H7 (cell line): ENCODE measurements around the gene CHST8. TPM values are rescaled to one million over a fixed set of nuclear protein-coding genes. Genes with fewer than 3 reads are reported as not detected.
"Not testable (repeated sequence)": the region's sequence is repeated elsewhere in the genome, so short reads cannot be mapped to it uniquely, and the experiment has no call there.

Experiments used
- DNase-seq: peaks from one replicate; pipeline ENCODE4 v3.0.0; 2012
- H3K27me3 ChIP-seq: 2 replicates; pipeline ENCODE4 v1.6.0; 2011; ENCODE audit warnings: mild to moderate bottlenecking, low read length; ENCODE audit not compliant: control insufficient read depth, insufficient read depth
- H3K36me3 ChIP-seq: replicated peaks from 2 replicates; pipeline ENCODE4 v1.5.1; 2011; ENCODE audit warnings: low read length; ENCODE audit not compliant: control insufficient read depth, insufficient read depth
- H3K4me3 ChIP-seq: 2 replicates; pipeline ENCODE4 v1.5.1; 2011; ENCODE audit warnings: low read depth, mild to moderate bottlenecking, control low read depth, low read length, moderate library complexity; ENCODE audit not compliant: insufficient read depth
- total RNA-seq: library from RNA; depleted of rRNA; stranded (reverse); fragments of >200 nt; shearing (Covaris generic); gene quantifications from 2 replicates; pipeline ENCODE4 v1.2.3, GENCODE V29; 2014

Gene CHST8
- total RNA-seq, 1 experiment from 2014 or later: 27.0 TPM

DNA sequence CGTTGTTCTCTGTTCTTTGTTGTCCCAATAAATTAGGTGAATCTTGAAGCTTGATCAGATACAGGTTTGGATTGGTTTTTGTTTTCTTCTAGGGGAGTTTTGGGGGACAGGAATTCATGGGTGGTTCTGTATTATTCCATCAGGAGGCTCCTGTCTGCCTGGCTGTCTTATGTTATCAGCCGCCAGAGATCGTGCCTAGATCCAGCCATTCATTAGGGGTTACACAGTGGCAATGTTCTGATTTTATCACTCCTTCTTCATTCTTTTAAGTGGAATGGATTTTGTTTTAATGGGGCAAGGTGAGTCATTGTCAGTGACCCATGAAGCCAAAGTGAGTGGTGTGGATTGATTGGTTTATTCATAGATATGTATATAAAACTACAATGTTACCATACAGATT, 71.9 kb downstream of the CHST8 start:
- H3K27me3 ChIP-seq: no peaks in the 10 kb centered on the region
- no peak for DNase-seq
- no peak overlapping the region for H3K4me3 ChIP-seq
- H3K36me3 ChIP-seq: peaks cover 4% of the 10 kb centered on the region

DNA sequence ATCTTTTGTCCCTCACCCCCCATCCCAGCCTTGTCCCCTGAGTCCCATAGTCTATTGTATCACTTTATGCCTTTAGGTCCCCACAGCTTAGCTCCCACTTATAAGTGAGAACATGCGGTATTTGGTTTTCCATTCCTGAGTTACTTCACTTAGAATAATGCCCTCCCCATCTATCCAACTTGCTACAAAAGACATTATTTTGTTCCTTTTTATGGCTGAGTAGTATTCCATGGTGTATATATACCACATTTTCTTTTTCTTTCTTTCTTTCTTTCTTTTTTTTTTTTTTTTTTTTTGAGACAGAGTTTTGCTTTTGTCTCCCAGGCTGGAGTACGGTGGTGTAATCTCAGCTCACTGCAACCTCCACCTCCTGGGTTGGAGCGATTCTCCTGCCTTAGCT, 73.8 kb downstream of the CHST8 start:
- not testable (repeated sequence) for H3K36me3 ChIP-seq, H3K27me3 ChIP-seq, H3K4me3 ChIP-seq, DNase-seq

DNA sequence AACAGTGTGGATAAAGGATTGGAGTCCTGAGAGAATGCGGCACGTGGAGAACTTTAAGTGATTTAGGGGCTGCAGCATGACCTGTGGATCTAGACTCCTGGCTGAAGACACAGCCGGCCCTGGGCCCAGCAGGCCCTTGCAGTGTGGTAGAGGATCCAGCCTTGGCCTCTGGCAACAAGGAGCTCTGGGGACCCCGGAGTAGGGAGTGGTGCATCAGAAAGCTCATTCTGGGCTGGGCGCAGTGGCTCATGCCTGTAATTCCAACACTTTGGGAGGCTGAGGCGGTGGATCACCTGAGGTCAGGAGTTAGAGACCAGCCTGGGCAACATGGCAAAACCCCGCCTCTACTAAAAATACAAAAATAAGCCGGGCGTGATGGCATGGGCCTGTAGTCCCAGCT, 76.0 kb downstream of the CHST8 start:
- Histone ChIP-seq H3K4me3 (no peak overlapping the region), H3K27me3 (no peaks in the 10 kb centered on the region), H3K36me3 (no peaks in the 10 kb centered on the region)
- peak; percentile 9 for DNase-seq

- peak; percentile 28 for DNase-seq
- Histone ChIP-seq H3K27me3 (no peaks in the 10 kb centered on the region), H3K4me3 (no peak overlapping the region), H3K36me3 (no peaks in the 10 kb centered on the region)
Observed at GRCh38 chr19:33698576-33699435, 77.1 kb downstream of the CHST8 start.

DNA sequence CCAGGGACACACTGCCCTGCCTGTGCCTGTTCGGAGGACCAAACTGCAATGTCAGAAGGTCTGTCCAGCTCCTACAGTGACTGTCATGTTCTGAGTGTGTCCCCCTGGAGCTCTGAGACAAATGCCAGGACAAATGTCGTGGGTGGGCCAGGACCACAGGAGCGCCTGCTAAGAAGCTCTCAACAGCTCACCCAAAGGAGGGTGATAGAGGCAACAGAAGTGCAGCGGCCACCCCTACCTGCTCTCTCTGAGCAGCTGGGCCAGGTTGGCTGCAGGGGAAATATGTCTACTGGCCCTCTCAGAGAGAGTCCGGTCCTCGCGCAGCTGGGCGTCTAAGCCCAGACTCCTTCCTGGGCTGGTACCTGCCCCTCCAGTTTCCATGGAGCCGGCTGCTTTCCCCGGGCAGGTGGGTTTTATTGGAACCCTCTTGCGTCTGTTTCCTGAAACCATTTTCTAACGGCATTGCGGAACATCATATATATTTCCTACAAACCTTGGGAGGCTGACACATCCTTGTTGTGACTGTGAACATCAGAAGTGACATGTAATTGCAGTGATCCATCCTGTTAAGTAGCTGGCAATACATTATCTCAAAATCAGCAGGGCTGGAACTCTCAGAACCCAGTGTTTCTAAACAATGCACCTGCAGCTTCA, 78.1 kb downstream of the CHST8 start:
- H3K27me3 ChIP-seq: no peaks in the 10 kb centered on the region
- H3K36me3 ChIP-seq: no peaks in the 10 kb centered on the region
- DNase-seq: peak; percentile 28
- no peak overlapping the region for H3K4me3 ChIP-seq

- Histone ChIP-seq H3K27me3 (no peaks in the 10 kb centered on the region), H3K36me3 (no peaks in the 10 kb centered on the region), H3K4me3 (no peak overlapping the region)
- DNase-seq: peak; percentile 18
Observed at GRCh38 chr19:33700408-33701013, 78.8 kb downstream of the CHST8 start.

GRCh38 chr19:33701565-33701964, 79.8 kb downstream of the CHST8 start:
- Histone ChIP-seq H3K27me3 (no peaks in the 10 kb centered on the region), H3K36me3 (no peaks in the 10 kb centered on the region; the same call in 1 of the 2 replicates), H3K4me3 (no peak overlapping the region)
- peak; percentile 19 for DNase-seq

DNA sequence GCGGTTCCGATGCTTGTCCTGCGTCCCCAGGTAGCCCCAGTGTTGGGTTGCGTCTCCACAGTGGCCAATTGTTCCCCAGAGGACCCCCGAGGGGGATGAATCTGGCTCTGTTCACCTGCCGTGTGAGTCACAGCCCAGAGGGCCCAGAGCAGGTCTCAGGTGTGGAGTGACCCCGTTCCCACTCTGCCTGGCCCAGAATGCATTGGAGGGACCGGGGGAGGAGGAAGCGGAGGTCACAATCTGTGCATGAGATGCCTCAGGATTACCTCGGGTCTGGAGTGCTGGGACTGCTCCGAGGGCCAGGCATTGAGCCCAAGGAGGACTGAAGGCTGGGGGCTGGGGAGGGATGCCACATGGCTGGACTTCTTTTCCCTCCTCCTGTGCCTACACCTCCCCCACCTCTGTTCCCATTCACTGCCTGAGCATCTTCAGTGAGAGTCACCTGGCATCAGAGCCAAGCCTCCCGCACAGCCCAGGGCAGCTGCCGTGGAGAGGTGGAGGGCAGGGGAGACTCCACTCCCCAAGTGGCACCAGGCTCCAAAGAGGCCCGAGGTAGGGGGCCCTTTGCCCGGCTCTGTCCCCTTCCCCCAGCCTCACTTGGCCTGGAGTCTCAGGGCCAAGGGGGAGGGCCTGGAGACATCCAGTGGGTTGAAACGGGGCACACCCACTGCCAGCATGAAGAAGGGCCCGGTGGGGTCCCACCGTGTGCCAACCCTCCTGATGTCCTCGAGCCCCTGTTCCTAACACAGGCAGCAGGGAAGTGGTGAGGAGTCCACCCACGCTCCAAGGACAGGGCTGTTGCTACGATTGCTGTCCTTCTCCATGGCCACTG, 81.1 kb downstream of the CHST8 start:
- Histone ChIP-seq H3K36me3 (no peaks in the 10 kb centered on the region; the same call in 1 of the 2 replicates), H3K27me3 (no peaks in the 10 kb centered on the region), H3K4me3 (no peak overlapping the region)
- peak; percentile 63 for DNase-seq

DNA sequence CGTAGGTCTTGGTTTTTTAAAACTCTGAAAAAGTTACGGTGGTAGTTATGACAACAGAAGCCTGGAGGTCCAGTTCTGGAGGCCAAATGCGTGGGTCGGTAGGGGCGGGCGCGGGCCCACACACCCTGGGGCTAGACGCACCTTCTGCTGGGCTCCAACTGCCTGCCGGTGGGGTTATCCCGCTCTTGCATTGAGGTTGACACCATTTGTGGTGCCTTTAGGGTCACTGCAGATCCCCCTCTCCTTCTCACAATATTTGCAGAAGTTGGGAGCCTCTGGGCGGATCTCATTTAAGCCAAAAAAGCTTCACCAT, 81.6 kb downstream of the CHST8 start:
- no peak overlapping the region for H3K4me3 ChIP-seq
- H3K27me3 ChIP-seq: no peaks in the 10 kb centered on the region
- DNase-seq: peak; percentile 43
- H3K36me3 ChIP-seq: no peaks in the 10 kb centered on the region; the same call in 1 of the 2 replicates

DNA sequence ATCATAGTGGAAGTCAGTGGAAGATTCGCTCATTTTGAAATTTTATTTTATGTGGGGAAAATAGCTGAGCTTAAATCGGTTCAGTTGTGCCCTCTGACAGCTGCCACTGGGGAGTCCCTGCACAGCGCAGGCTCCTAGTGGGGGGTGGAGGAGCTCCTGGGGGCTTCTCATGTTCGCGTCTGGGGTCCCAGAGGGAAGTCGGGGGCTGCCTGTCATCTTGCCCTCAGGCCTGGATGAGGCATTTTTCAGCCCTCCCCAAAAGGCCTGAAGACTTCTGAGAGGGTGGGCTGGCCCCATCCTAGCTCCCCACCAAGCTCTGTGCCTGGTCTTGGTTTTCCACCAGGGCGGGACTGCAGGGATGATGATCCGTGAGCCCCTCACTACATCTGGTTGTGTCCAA, 82.1 kb downstream of the CHST8 start:
- Histone ChIP-seq H3K27me3 (no peaks in the 10 kb centered on the region), H3K36me3 (no peaks in the 10 kb centered on the region; the same call in 1 of the 2 replicates), H3K4me3 (no peak overlapping the region)
- peak; percentile 35 for DNase-seq

- peak; percentile 23 for DNase-seq
- Histone ChIP-seq H3K4me3 (no peak overlapping the region), H3K36me3 (no peaks in the 10 kb centered on the region; the same call in 1 of the 2 replicates), H3K27me3 (no peaks in the 10 kb centered on the region)
Observed at GRCh38 chr19:33704271-33704670, 82.5 kb downstream of the CHST8 start.

DNA sequence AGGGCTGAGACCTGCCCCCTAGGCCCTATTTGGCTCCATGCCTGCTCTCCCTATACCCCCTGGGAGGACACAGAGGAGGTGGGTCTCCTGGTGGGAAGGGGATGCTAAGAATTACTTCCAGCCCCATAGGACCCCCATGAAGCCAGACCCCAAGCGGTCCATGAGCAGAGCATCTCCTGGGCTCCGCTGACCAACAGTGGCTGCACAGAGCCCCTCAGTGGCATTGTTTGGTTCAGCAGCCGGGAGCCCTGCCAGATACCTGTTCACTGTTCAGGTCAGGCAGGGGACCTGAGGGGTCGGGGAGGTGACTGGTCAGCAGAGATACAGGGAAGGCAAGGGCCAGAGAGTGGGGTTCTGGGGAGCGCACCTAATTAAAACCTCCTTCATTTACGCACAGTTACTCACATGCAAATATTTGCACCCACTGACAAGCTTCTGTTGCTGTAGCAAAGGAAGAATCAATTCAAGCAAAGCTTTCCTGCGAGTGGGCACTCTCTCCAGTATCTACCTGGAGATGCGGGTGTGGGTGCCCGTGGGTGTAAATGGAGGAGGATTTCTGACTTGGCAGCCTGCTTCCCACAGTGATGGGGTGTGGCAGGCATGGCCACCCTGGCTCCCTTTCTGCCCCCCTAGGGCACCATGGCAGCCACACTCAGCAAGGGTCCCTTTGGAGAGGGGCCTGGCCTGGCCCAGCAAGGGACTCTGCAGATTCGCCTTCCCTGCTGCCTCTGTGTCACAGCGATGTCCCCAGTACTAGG, 83.5 kb downstream of the CHST8 start:
- Histone ChIP-seq H3K36me3 (no peaks in the 10 kb centered on the region; the same call in 1 of the 2 replicates), H3K27me3 (no peaks in the 10 kb centered on the region), H3K4me3 (no peak overlapping the region)
- peak; percentile 76 for DNase-seq

DNA sequence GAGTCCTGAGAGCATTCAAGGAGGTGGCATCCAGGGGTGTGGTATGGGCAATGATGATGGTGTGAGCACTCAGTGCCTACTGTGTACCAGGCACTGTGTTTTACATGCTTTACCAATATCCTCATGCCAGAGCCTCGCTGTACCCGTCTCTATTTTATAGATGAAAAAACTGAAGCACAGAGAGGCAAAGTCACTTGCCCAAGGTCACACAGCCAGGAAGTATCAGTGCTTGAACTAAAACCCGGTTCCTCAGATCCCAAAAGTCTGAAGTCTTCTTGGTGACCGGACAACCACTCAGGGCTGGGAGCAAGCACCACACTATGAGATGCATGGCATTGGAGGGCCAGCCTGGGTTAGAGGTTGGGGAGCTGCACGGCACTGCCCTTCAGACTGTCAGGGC, 84.1 kb downstream of the CHST8 start:
- no peak for DNase-seq
- H3K36me3 ChIP-seq: no peaks in the 10 kb centered on the region; the same call in 1 of the 2 replicates
- no peak overlapping the region for H3K4me3 ChIP-seq
- no peaks in the 10 kb centered on the region for H3K27me3 ChIP-seq

DNA sequence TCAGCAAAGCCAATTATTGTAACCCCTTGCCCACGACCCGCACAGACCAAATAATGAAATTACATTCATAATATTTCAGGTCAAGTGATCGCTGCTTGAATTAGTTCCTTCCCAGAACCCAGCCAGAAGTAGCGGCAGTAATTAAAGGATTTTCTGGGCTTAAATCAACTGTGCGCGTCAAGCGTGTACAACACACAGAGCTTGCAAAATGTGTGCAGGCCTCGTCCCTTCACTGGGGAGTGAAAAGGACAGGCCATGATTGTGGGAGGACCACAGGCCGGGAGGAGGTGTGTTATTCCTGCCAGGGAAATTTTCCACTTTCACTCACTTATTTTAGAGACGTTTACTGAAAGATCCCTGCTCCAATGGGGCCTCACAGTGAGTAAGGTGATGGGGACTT, 84.9 kb downstream of the CHST8 start:
- H3K27me3 ChIP-seq: no peaks in the 10 kb centered on the region
- DNase-seq: peak; percentile 16
- no peak overlapping the region for H3K4me3 ChIP-seq
- H3K36me3 ChIP-seq: no peaks in the 10 kb centered on the region; the same call in 1 of the 2 replicates
